ENCODE data around the gene AIDA. TPM values are rescaled to one million over a fixed set of nuclear protein-coding genes. Genes with fewer than 3 reads are reported as not detected.
A peak's percentile ranks its signal among the peaks of the same experiment; 100 is the strongest.
"Not testable (repeated sequence)": the region's sequence is repeated elsewhere in the genome, so short reads cannot be mapped to it uniquely, and the experiment has no call there.

AIDA gene
- total and polyA plus RNA-seq, 4 donors = 35.1 to 97.2 (median 62.2) TPM

DNA sequence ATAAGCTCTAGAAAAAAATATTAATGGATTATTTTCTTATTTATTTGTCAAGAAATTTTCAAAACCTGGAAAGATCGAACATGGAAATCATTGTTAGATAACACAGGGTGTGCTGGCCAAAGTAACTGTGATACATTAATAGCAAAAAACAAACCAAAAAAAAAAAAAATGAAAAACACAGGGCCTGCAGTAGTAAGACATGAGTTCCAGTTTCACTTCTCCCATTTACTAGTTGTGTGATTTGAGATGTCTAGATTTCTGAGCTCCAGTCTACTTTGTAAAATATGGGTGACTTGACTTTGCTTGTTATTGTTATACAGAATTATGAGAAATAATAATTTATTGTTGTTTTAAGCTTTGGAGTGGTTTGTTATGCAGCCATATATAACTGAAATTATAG lies 38.4 kb upstream of the AIDA start:
- no peak overlapping the region for H3K4me3 ChIP-seq
- no peak for DNase-seq
- H3K4me1 ChIP-seq (ENCODE audit: control insufficient read depth in 5 of 5, insufficient read depth in 5 of 5, low read length in 5 of 5) = no peaks in the 10 kb centered on the region
- H3K9ac ChIP-seq (ENCODE audit: insufficient read depth in 1 of 2, low read length in 2 of 2) = no peak overlapping the region
- H3K27ac ChIP-seq (ENCODE audit: low read depth in 1 of 2, low read length in 1 of 2) = no peak overlapping the region
- TF ChIP-seq, protein P1, sequence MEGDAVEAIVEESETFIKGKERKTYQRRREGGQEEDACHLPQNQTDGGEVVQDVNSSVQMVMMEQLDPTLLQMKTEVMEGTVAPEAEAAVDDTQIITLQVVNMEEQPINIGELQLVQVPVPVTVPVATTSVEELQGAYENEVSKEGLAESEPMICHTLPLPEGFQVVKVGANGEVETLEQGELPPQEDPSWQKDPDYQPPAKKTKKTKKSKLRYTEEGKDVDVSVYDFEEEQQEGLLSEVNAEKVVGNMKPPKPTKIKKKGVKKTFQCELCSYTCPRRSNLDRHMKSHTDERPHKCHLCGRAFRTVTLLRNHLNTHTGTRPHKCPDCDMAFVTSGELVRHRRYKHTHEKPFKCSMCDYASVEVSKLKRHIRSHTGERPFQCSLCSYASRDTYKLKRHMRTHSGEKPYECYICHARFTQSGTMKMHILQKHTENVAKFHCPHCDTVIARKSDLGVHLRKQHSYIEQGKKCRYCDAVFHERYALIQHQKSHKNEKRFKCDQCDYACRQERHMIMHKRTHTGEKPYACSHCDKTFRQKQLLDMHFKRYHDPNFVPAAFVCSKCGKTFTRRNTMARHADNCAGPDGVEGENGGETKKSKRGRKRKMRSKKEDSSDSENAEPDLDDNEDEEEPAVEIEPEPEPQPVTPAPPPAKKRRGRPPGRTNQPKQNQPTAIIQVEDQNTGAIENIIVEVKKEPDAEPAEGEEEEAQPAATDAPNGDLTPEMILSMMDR (IDR thresholded peaks at IDR 0.05; ENCODE audit: control extremely low read depth, extremely low read depth) = no peak
- ATAC-seq (ENCODE audit: insufficient read depth, low FRiP score) = no peak
- H3K36me3 ChIP-seq (ENCODE audit: control insufficient read depth in 4 of 4, insufficient read depth in 4 of 4, low read length in 4 of 4) = no peaks in the 10 kb centered on the region
- no peaks in the 10 kb centered on the region for H3K9me3 ChIP-seq (ENCODE audit: control insufficient read depth in 4 of 4, insufficient read depth in 3 of 4, low read length in 3 of 4)
- WGBS, 2 donors = 95 to 100% methylated on average over 1 of the region's 1 CpG
- H3K27me3 ChIP-seq (ENCODE audit: control insufficient read depth in 3 of 3, insufficient read depth in 3 of 3, low read length in 2 of 3) = no peaks in the 10 kb centered on the region

DNA sequence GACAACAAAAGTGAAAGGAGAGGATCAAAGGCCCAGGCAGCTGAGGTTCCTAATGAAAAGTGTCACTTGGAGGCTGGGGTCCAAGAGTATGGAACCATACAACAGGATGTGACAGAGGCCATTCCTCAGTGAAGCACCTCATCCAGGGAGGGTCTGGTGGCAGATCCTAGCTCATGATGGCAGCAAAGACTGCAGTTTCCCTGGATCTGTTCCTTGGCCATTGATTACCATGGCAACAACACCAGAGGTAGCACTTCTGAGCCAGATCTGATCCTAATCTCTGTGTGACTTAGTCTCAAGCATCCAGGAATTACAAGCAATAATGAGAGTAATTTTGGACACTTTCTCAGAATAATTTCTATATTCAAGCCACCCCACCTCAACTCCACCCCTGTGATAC lies 37.6 kb upstream of the AIDA start:
- Histone ChIP-seq H3K4me3 (no peak overlapping the region), H3K36me3 (ENCODE audit: control insufficient read depth in 4 of 4, insufficient read depth in 4 of 4, low read length in 4 of 4) (no peaks in the 10 kb centered on the region), H3K27me3 (ENCODE audit: control insufficient read depth in 3 of 3, insufficient read depth in 3 of 3, low read length in 2 of 3) (no peaks in the 10 kb centered on the region), H3K4me1 (ENCODE audit: control insufficient read depth in 5 of 5, insufficient read depth in 5 of 5, low read length in 5 of 5) (no peaks in the 10 kb centered on the region), H3K27ac (ENCODE audit: low read depth in 1 of 2, low read length in 1 of 2) (no peak overlapping the region), H3K9ac (ENCODE audit: insufficient read depth in 1 of 2, low read length in 2 of 2) (no peak overlapping the region), H3K9me3 (ENCODE audit: control insufficient read depth in 4 of 4, insufficient read depth in 3 of 4, low read length in 3 of 4) (no peaks in the 10 kb centered on the region)
- TF ChIP-seq, protein P1 (IDR thresholded peaks at IDR 0.05; ENCODE audit: control extremely low read depth, extremely low read depth) = no peak
- DNase-seq = peak in 1 of 3 donors; percentile 28
- no peak for ATAC-seq (ENCODE audit: insufficient read depth, low FRiP score)

DNA sequence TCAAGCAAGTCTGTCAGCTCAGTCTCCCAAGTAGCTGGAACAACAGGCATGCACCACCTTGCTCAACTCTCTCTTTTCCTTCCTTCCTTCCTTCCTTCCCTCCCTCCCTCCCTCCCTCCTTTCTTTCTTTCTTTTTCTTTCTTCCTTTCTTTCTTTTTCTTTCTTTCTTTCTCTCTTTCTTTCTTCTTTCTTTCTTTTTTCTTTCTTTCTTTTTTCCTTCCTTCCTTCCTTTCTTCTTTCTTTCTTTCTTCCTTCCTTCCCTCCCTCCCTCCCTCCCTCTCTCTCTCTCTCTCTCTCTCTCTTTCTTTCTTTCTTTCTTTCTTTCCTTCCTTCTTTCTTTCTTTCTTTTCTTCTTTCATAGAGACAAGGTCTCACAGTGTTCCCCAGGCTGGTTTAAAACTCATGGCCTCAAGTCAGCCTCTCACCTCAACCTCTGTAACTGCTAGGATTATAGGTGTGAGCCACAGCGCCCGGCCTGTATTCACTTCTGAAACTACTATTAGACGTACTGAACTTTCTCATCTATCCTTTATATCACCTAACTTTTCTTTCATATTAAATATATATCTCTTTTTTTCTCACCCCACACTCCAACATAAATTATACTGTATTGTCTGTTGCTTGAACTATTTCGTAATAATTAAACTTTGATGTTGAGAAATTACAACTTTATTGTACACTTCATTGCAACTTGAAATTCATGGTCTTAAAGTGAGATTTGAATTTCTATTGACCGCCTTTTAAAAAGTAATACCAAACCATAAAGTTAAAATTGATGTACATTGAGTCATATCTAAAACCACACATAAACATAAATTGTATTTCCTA lies 29.6 kb upstream of the AIDA start:
- not testable (repeated sequence) for H3K9ac ChIP-seq (ENCODE audit: insufficient read depth in 1 of 2, low read length in 2 of 2); DNase-seq; H3K36me3 ChIP-seq (ENCODE audit: control insufficient read depth in 4 of 4, insufficient read depth in 4 of 4, low read length in 4 of 4); H3K4me3 ChIP-seq; H3K27me3 ChIP-seq (ENCODE audit: control insufficient read depth in 3 of 3, insufficient read depth in 3 of 3, low read length in 2 of 3); ATAC-seq (ENCODE audit: insufficient read depth, low FRiP score); H3K27ac ChIP-seq (ENCODE audit: low read depth in 1 of 2, low read length in 1 of 2); H3K4me1 ChIP-seq (ENCODE audit: control insufficient read depth in 5 of 5, insufficient read depth in 5 of 5, low read length in 5 of 5); H3K9me3 ChIP-seq (ENCODE audit: control insufficient read depth in 4 of 4, insufficient read depth in 3 of 4, low read length in 3 of 4)
- 90 to 93% methylated on average over 5 of the region's 5 CpGs for WGBS, 2 donors

DNA sequence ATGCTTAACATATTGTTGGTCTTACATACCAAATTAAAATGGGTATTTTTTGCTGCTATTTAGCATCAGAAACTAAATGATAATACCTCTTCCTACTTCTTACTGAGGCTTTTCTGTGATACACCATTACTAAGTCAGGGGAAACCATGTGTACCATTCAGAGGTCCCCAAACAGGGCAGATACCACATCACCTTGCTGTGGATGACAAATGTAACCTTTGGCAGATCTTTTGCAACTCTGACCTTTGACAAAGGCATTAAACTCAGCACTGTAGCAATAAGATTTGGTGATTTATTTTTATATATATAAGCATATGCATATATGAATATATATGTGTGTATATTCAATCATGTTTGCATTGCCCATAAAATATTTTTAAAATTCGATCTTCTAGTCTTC lies 27.6 kb upstream of the AIDA start:
- Histone ChIP-seq H3K4me3 (no peak overlapping the region), H3K9ac (ENCODE audit: insufficient read depth in 1 of 2, low read length in 2 of 2) (no peak overlapping the region), H3K9me3 (ENCODE audit: control insufficient read depth in 4 of 4, insufficient read depth in 3 of 4, low read length in 3 of 4) (no peaks in the 10 kb centered on the region), H3K27me3 (ENCODE audit: control insufficient read depth in 3 of 3, insufficient read depth in 3 of 3, low read length in 2 of 3) (no peaks in the 10 kb centered on the region), H3K4me1 (ENCODE audit: control insufficient read depth in 5 of 5, insufficient read depth in 5 of 5, low read length in 5 of 5) (no peaks in the 10 kb centered on the region), H3K27ac (ENCODE audit: low read depth in 1 of 2, low read length in 1 of 2) (no peak overlapping the region), H3K36me3 (ENCODE audit: control insufficient read depth in 4 of 4, insufficient read depth in 4 of 4, low read length in 4 of 4) (peaks cover 0 to 6% (median 0%) of the 10 kb centered on the region in 4 donors)
- no peak for ATAC-seq (ENCODE audit: insufficient read depth, low FRiP score)
- TF ChIP-seq, protein P1 (IDR thresholded peaks at IDR 0.05; ENCODE audit: control extremely low read depth, extremely low read depth) = no peak
- DNase-seq = no peak
- WGBS, 2 donors = 79 to 86% methylated on average over 1 of the region's 1 CpG

All from lung (tissue), 12 donors.